Upper lobe of left lung (tissue), 6 donors: ENCODE results near the gene SF3A2. TPM values are rescaled to one million over a fixed set of nuclear protein-coding genes. Genes with fewer than 3 reads are reported as not detected.

Experiments
- ATAC-seq, 2 donors: fragments of 200-7000 bp; cut with Tn5 transposase; one replicate each; pipeline ENCODE4 v1.9.1; 2022; ENCODE audit warnings: mild to moderate bottlenecking in 2 of 2, moderate library complexity in 2 of 2; ENCODE audit not compliant: low FRiP score in 2 of 2
- DNase-seq, 2 donors: peaks; one replicate each; pipeline ENCODE4 v3.0.0-alpha.2; 2019 to 2020
- H3K27ac ChIP-seq, 4 donors: fragments of 200-600 bp; sonication (generic); one replicate each; pipeline ENCODE4 v1.5.1; 2016 to 2019
- H3K27me3 ChIP-seq, 4 donors: fragments of 200-600 bp; sonication (generic); one replicate each; pipeline ENCODE4 v1.5.1; 2017 to 2019
- H3K36me3 ChIP-seq, 4 donors: fragments of 200-600 bp; sonication (generic); one replicate each; pipeline ENCODE4 v1.5.1; 2016 to 2019
- H3K4me1 ChIP-seq, 4 donors: fragments of 200-600 bp; sonication (generic); one replicate each; pipeline ENCODE4 v1.5.1; 2018 to 2019
- H3K4me3 ChIP-seq, 4 donors: fragments of 200-600 bp; sonication (generic); one replicate each; pipeline ENCODE4 v1.5.1; 2017 to 2019; ENCODE audit warnings: mild to moderate bottlenecking in 2 of 4, moderate library complexity in 1 of 4
- H3K9me3 ChIP-seq, 4 donors: fragments of 200-600 bp; sonication (generic); one replicate each; pipeline ENCODE4 v1.5.1; 2018 to 2019
- CTCF ChIP-seq, 6 experiments: fragments of 450-650 bp in 4 of 6; fragments of 200-600 bp in 2 of 6; sonication (generic) in 2 of 6; IDR thresholded peaks; one replicate each; pipeline ENCODE4 v1.5.1; 2016 to 2019; ENCODE audit warnings: antibody characterized with exemption in 6 of 6
- EP300 ChIP-seq, 4 donors: sonication (generic); formaldehyde crosslinking; IDR thresholded peaks; one replicate each; pipeline ENCODE4 v1.5.1; 2017; ENCODE audit warnings: antibody characterized with exemption in 4 of 4, control low read depth in 2 of 4
- POLR2A ChIP-seq, 4 donors: fragments of 450-650 bp; IDR thresholded peaks; one replicate each; pipeline ENCODE4 v1.5.1; 2016 to 2017; ENCODE audit warnings: antibody characterized with exemption in 4 of 4, mild to moderate bottlenecking in 2 of 4
- POLR2AphosphoS5 ChIP-seq, 2 donors: sonication (generic); formaldehyde crosslinking; IDR thresholded peaks; one replicate each; pipeline ENCODE4 v1.5.1; 2017; ENCODE audit warnings: antibody characterized with exemption in 2 of 2
- WGBS, 2 donors: methylation state at CpG; one replicate each; pipeline ENCODE4 v1.1.5; 2017 to 2018; 5-methylcytosine and 5-hydroxymethylcytosine counted together
- total RNA-seq, 6 donors: library from RNA; depleted of rRNA in 4 of 6; stranded (reverse); fragments of >200 nt in 4 of 6; gene quantifications; one replicate each; pipeline versions ENCODE4 v1.1.0 to v1.2.1, GENCODE V29; 2016 to 2021
- donor health status: DM: no; HTN: no; CAD: no; lungs with moderate emphysema.
- donor health status: DM: no; HTN: yes; CAD: no; lungs with severe emphysema.

The SF3A2 gene
- total RNA-seq, 6 donors from 2014 or later = 39.8 to 104 (median 70.7) TPM

- 17% methylated on average over 34 of the region's 125 CpGs; no CpG with 5 or more reads in 1 of the 2 donors for WGBS, 2 donors
These were observed 14.8 kb downstream of the SF3A2 start for GRCh38 chr19:2251106-2252054.

GRCh38 chr19:2252055-2252796, 15.6 kb downstream of the SF3A2 start:
- peak in 1 of 2 donors; percentile 85 for DNase-seq
- peaks cover 0 to 45% (median 37%) of the 10 kb centered on the region in 4 donors for H3K27me3 ChIP-seq
- peak overlapping the region in 3 of 4 donors; percentile 10 to 32 (median 27) for H3K4me3 ChIP-seq

More at GRCh38 chr19:2251106-2252054, 14.8 kb downstream of the SF3A2 start:
- DNase-seq = peak in 1 of 2 donors; percentile 86
- Histone ChIP-seq H3K9me3 (no peaks in the 10 kb centered on the region), H3K4me1 (peaks cover 43 to 52% (median 46%) of the 10 kb centered on the region in 4 donors), H3K27ac (no peak overlapping the region), H3K36me3 (peaks cover 14 to 27% (median 26%) of the 10 kb centered on the region in 4 donors), H3K27me3 (peaks cover 0 to 45% (median 37%) of the 10 kb centered on the region in 4 donors), H3K4me3 (peak overlapping the region in 3 of 4 donors; percentile 10 to 32 (median 27))
- TF ChIP-seq CTCF (IDR thresholded peaks at IDR 0.05) = no peak
- TF ChIP-seq EP300 (IDR thresholded peaks at IDR 0.05) = no peak
- no peak for TF ChIP-seq POLR2A (IDR thresholded peaks at IDR 0.05)
- TF ChIP-seq POLR2AphosphoS5 (IDR thresholded peaks at IDR 0.05) = no peak
- ATAC-seq = peak in 1 of 2 donors; percentile 1

GRCh38 chr19:2252797-2253105, 16.1 kb downstream of the SF3A2 start:
- DNase-seq (peak in 1 of 2 donors; percentile 80), ATAC-seq (no peak)
- 19 to 20% methylated on average over 4 to 7 of the region's 18 CpGs for WGBS, 2 donors
- no peak overlapping the region for H3K27ac ChIP-seq
- peak overlapping the region in 3 of 4 donors; percentile 10 to 32 (median 27) for H3K4me3 ChIP-seq
- peaks cover under 1 to 13% (median 13%) of the 10 kb centered on the region in 4 donors for H3K36me3 ChIP-seq
- H3K9me3 ChIP-seq = no peaks in the 10 kb centered on the region
- H3K4me1 ChIP-seq = peaks cover 36 to 45% (median 37%) of the 10 kb centered on the region in 4 donors
- no peak for TF ChIP-seq CTCF (IDR thresholded peaks at IDR 0.05)
- no peak for TF ChIP-seq POLR2A (IDR thresholded peaks at IDR 0.05)
- TF ChIP-seq POLR2AphosphoS5 (IDR thresholded peaks at IDR 0.05) = no peak
- TF ChIP-seq EP300 (IDR thresholded peaks at IDR 0.05) = no peak
- peaks cover 0 to 45% (median 37%) of the 10 kb centered on the region in 4 donors for H3K27me3 ChIP-seq

More at GRCh38 chr19:2252055-2252796, 15.6 kb downstream of the SF3A2 start:
- no peak for ATAC-seq
- no peak overlapping the region for H3K27ac ChIP-seq
- peaks cover 6 to 18% (median 18%) of the 10 kb centered on the region in 4 donors for H3K36me3 ChIP-seq
- WGBS, 2 donors = 8 to 10% methylated on average over 27 to 70 of the region's 74 CpGs
- peaks cover 38 to 46% (median 41%) of the 10 kb centered on the region in 4 donors for H3K4me1 ChIP-seq
- H3K9me3 ChIP-seq = no peaks in the 10 kb centered on the region
- TF ChIP-seq POLR2A (IDR thresholded peaks at IDR 0.05) (no peak), EP300 (IDR thresholded peaks at IDR 0.05) (no peak), POLR2AphosphoS5 (IDR thresholded peaks at IDR 0.05) (no peak), CTCF (IDR thresholded peaks at IDR 0.05) (no peak)

GRCh38 chr19:2253106-2254063, 16.8 kb downstream of the SF3A2 start:
- ATAC-seq (no peak), DNase-seq (peak in 1 of 2 donors; percentile 87)
- peaks cover 36 to 45% (median 37%) of the 10 kb centered on the region in 4 donors for H3K4me1 ChIP-seq
- peaks cover 0 to 7% (median 7%) of the 10 kb centered on the region in 4 donors for H3K36me3 ChIP-seq
- peak overlapping the region in 3 of 4 donors; percentile 10 to 32 (median 27) for H3K4me3 ChIP-seq
- no peak overlapping the region for H3K27ac ChIP-seq
- H3K27me3 ChIP-seq = peaks cover 0 to 45% (median 37%) of the 10 kb centered on the region in 4 donors
- 10 to 12% methylated on average over 15 to 50 of the region's 77 CpGs for WGBS, 2 donors
- no peak for TF ChIP-seq POLR2AphosphoS5 (IDR thresholded peaks at IDR 0.05)
- peak in 1 of 6 experiments; percentile 8 for TF ChIP-seq CTCF (IDR thresholded peaks at IDR 0.05)
- no peaks in the 10 kb centered on the region for H3K9me3 ChIP-seq
